Mucosa of stomach (tissue), 1 donor: ENCODE data around the gene KRT23.

ENCODE experiments used
- H3K27me3 ChIP-seq: one replicate; pipeline ENCODE4 v1.7.0; 2013; ENCODE audit warnings: mild to moderate bottlenecking, low read length; ENCODE audit not compliant: control insufficient read depth, insufficient read depth
- H3K36me3 ChIP-seq: one replicate; pipeline ENCODE4 v1.7.0; 2013; ENCODE audit warnings: low read length; ENCODE audit not compliant: control insufficient read depth, insufficient read depth
- H3K4me1 ChIP-seq: one replicate; pipeline ENCODE4 v1.7.0; 2013; ENCODE audit warnings: mild to moderate bottlenecking, low read length; ENCODE audit not compliant: control insufficient read depth, insufficient read depth
- H3K4me3 ChIP-seq: one replicate; pipeline ENCODE4 v1.7.0; 2013; ENCODE audit warnings: low read length
- H3K9ac ChIP-seq: one replicate; pipeline ENCODE4 v1.7.0; 2013; ENCODE audit warnings: mild to moderate bottlenecking, low read length, moderate library complexity
- H3K9me3 ChIP-seq: one replicate; pipeline ENCODE4 v1.7.0; 2013; ENCODE audit warnings: mild to moderate bottlenecking, low read length, moderate library complexity; ENCODE audit not compliant: control insufficient read depth
- donor health status: Pancreatic carcinoma.

The KRT23 gene

GRCh38 chr17:40945414-40945813 lies 8.0 kb upstream of the KRT23 start:
- Histone ChIP-seq H3K27me3 (no peaks in the 10 kb centered on the region), H3K4me3 (no peak overlapping the region)

GRCh38 chr17:40944531-40944930 lies 7.1 kb upstream of the KRT23 start:
- H3K9ac ChIP-seq, result no peak overlapping the region
- no peaks in the 10 kb centered on the region for H3K36me3 ChIP-seq
- H3K9me3 ChIP-seq, result no peaks in the 10 kb centered on the region
- no peaks in the 10 kb centered on the region for H3K27me3 ChIP-seq
- peaks cover 3% of the 10 kb centered on the region for H3K4me1 ChIP-seq
- no peak overlapping the region for H3K4me3 ChIP-seq

More at GRCh38 chr17:40945414-40945813, 8.0 kb upstream of the KRT23 start:
- peaks cover 3% of the 10 kb centered on the region for H3K4me1 ChIP-seq
- H3K9me3 ChIP-seq, result no peaks in the 10 kb centered on the region
- H3K9ac ChIP-seq, result no peak overlapping the region
- no peaks in the 10 kb centered on the region for H3K36me3 ChIP-seq

DNA sequence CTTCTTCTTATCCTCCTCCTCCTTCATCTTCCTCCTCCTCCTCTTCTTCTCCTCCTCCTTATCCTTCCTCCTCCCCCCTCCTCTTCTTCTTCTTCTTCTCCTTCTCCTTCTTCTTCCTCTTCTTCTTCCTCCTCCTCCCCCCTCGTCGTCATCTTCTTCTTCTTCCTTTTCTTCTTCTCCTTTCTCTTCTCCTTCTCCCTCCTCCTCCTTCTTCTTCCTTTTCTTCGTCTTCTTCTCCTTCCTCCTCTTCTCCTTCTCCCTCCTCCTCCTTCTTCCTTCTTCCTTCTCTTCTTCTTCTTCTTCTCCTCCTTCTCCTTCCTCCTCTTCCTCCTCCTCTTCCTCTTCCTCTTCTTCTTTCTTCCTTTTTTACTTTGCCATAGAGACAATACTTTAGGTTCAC lies 5.1 kb upstream of the KRT23 start:
- H3K27me3 ChIP-seq, result no peaks in the 10 kb centered on the region
- H3K9me3 ChIP-seq, result no peaks in the 10 kb centered on the region
- no peak overlapping the region for H3K4me3 ChIP-seq
- peaks cover 1% of the 10 kb centered on the region for H3K4me1 ChIP-seq
- no peaks in the 10 kb centered on the region for H3K36me3 ChIP-seq
- no peak overlapping the region for H3K9ac ChIP-seq

- no peaks in the 10 kb centered on the region for H3K27me3 ChIP-seq
- no peak overlapping the region for H3K4me3 ChIP-seq
- no peak overlapping the region for H3K9ac ChIP-seq
- H3K4me1 ChIP-seq, result peaks cover 19% of the 10 kb centered on the region
- H3K9me3 ChIP-seq, result no peaks in the 10 kb centered on the region
- H3K36me3 ChIP-seq, result no peaks in the 10 kb centered on the region
Observed at GRCh38 chr17:40940266-40940665, 2.8 kb upstream of the KRT23 start.

DNA sequence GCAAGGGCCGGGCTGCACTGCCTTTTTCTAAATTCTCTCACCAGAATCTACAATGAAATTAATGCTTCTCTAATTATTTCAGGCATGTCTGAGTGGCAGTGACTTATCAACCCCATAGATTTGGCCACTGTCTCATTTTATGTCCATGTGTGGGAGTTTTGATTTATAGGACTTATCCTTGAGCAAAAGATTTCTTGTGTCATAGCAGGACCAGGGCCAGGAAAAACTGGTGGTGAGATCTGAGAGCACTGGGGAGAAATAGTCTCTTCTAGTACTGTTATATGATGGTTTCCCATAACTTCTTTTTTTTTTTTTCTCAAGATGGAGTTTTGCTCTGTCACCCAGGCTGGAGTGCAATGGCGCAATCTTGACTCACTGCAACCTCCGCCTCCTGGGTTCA lies 1.5 kb upstream of the KRT23 start:
- Histone ChIP-seq H3K4me3 (no peak overlapping the region), H3K27me3 (no peaks in the 10 kb centered on the region), H3K36me3 (no peaks in the 10 kb centered on the region), H3K9me3 (no peaks in the 10 kb centered on the region), H3K4me1 (peaks cover 19% of the 10 kb centered on the region), H3K9ac (no peak overlapping the region)

DNA sequence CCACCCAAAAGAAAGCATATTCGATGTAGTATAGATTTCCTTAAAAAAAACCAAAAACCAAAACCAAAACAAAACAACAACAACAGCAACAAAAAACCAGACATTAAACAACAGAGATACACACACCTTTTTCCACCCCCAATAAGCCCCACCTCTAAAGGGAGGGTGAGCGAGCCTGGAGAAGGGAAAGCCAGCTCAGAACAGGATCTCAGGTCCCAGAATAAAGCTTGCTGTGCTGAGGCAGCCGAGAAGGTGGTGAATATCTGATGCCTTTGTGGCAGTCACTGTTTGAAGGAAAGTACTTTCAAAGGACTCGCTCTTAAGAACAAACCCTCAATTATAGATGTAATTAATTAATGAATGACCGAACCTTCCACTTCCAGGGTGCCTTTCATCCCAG lies 470 bp downstream of the KRT23 start:
- Histone ChIP-seq H3K9me3 (no peaks in the 10 kb centered on the region), H3K4me1 (peaks cover 19% of the 10 kb centered on the region), H3K9ac (peak overlapping the region; percentile 24), H3K36me3 (no peaks in the 10 kb centered on the region), H3K4me3 (no peak overlapping the region), H3K27me3 (no peaks in the 10 kb centered on the region)

DNA sequence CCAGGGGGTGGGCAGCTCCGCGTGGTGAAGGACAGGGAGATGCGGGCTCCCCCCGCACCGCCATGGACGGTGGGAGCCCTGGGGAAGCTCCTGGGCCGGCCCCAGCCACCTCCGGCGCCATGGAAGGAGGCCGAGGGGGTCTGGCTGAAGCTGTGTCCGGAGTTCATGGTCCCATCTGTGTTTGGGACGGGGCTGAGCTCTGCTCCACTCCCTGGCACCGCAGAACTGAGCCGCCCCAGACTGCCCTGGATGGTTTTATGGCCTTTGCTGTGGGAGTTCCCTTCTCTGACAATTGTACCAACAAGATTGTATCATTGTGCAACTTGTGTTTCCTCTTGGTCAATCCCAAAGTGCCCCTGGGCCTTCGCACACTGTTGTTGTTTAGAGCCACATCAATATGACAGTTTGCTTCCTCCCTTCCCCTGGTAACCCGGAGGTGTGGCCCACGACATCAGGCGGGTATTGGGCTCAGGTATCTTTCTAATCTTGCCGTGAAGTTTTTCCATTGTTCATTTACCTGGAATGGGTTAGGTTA lies 942 bp downstream of the KRT23 start:
- Histone ChIP-seq H3K36me3 (no peaks in the 10 kb centered on the region), H3K27me3 (no peaks in the 10 kb centered on the region), H3K4me3 (no peak overlapping the region), H3K9me3 (no peaks in the 10 kb centered on the region), H3K4me1 (peaks cover 19% of the 10 kb centered on the region), H3K9ac (no peak overlapping the region)

DNA sequence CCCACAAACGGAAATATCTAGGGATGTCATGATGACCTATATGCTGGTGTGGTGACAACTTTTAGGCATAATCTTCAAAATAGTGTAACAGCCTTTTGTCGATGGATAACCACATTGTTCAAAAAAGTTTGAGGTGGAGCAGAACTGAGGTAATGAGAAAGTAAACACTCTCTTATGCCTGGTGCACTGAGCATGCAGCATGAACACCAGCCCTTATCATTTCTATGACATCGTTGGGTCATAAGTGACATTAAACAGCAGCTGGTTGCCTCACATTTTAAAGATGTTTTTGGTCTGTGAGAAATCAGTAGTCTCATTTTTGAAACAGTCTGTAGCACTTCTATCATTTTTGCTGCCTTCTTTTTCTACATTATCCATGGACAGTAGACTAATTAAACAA lies 1.8 kb downstream of the KRT23 start:
- Histone ChIP-seq H3K4me1 (peaks cover 19% of the 10 kb centered on the region), H3K27me3 (no peaks in the 10 kb centered on the region), H3K9me3 (no peaks in the 10 kb centered on the region), H3K9ac (no peak overlapping the region), H3K4me3 (no peak overlapping the region), H3K36me3 (no peaks in the 10 kb centered on the region)

GRCh38 chr17:40932608-40933007 lies 4.8 kb downstream of the KRT23 start:
- Histone ChIP-seq H3K36me3 (no peaks in the 10 kb centered on the region), H3K4me3 (no peak overlapping the region), H3K9ac (no peak overlapping the region), H3K9me3 (no peaks in the 10 kb centered on the region), H3K27me3 (no peaks in the 10 kb centered on the region), H3K4me1 (peaks cover 19% of the 10 kb centered on the region)

GRCh38 chr17:40931311-40931710 lies 6.1 kb downstream of the KRT23 start:
- Histone ChIP-seq H3K36me3 (no peaks in the 10 kb centered on the region), H3K4me3 (no peak overlapping the region), H3K9me3 (no peaks in the 10 kb centered on the region), H3K27me3 (no peaks in the 10 kb centered on the region), H3K9ac (no peak overlapping the region), H3K4me1 (peaks cover 7% of the 10 kb centered on the region)

DNA sequence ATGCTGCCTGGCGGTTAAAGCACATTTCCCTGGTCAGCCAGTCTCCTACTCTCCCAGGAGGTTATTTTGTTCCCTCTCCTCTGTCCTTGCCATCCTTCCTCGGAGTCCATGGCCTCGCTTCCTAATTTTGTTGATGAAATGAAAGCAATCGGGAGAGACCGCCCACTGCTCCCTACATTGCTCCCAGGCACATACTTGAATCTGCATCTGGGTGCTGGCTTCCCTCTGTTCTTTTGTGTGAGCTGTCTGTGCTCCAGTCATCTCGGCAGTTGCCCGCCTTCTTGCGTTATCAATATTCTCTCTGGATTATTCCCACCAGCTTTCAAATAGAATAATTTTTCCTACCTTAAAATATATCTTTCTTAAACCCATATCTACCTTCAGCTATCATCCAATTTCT lies 11.1 kb downstream of the KRT23 start:
- Histone ChIP-seq H3K4me1 (no peaks in the 10 kb centered on the region), H3K27me3 (no peaks in the 10 kb centered on the region), H3K4me3 (no peak overlapping the region), H3K9me3 (no peaks in the 10 kb centered on the region), H3K9ac (no peak overlapping the region), H3K36me3 (no peaks in the 10 kb centered on the region)

- Histone ChIP-seq H3K4me3 (no peak overlapping the region), H3K4me1 (no peaks in the 10 kb centered on the region), H3K36me3 (no peaks in the 10 kb centered on the region), H3K9me3 (no peaks in the 10 kb centered on the region), H3K27me3 (no peaks in the 10 kb centered on the region), H3K9ac (no peak overlapping the region)
Observed at GRCh38 chr17:40922239-40922638, 15.2 kb downstream of the KRT23 start.

DNA sequence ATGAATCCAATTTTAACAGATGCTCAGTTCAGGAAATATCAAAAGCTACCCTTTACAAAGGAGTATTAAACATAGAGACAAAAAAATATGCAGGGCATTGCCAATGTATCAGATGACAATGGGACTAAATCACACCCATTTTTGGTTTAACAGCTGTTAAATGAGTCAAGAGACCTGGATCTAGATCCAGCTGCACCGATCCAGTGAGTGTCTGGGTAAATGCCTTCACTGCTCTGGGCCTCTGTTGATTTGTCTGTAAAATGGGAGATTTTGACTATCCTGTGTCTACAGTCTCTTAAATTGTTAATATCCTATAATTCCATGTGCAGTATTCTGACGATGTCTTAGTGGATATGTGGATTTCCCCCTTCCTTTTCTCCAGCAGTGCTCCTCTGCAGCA lies 16.4 kb downstream of the KRT23 start:
- Histone ChIP-seq H3K4me3 (no peak overlapping the region), H3K4me1 (no peaks in the 10 kb centered on the region), H3K27me3 (no peaks in the 10 kb centered on the region), H3K36me3 (no peaks in the 10 kb centered on the region), H3K9me3 (no peaks in the 10 kb centered on the region), H3K9ac (no peak overlapping the region)
